ENCODE measurements around the gene IQUB.

DNA sequence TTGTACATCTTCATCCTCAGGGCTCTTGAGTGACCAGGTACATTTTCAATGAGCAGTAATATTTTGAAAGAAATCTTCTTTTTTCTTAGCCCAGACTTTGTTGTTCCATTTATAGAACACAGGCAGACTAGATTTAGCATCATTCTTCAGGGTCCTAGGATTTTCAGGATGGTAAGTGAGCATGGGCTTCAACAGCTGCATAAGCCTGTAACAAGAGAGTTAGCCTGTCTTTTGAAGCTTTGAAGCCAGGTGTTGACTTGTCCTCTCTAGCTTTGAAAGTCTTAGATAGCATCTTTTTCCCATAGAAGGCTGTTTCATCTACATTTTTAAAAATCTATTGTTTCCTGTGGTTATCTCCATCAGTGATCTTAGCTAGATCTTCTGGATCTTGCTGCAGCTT lies 27.7 kb upstream of the IQUB start:
- TF ChIP-seq, protein P1, sequence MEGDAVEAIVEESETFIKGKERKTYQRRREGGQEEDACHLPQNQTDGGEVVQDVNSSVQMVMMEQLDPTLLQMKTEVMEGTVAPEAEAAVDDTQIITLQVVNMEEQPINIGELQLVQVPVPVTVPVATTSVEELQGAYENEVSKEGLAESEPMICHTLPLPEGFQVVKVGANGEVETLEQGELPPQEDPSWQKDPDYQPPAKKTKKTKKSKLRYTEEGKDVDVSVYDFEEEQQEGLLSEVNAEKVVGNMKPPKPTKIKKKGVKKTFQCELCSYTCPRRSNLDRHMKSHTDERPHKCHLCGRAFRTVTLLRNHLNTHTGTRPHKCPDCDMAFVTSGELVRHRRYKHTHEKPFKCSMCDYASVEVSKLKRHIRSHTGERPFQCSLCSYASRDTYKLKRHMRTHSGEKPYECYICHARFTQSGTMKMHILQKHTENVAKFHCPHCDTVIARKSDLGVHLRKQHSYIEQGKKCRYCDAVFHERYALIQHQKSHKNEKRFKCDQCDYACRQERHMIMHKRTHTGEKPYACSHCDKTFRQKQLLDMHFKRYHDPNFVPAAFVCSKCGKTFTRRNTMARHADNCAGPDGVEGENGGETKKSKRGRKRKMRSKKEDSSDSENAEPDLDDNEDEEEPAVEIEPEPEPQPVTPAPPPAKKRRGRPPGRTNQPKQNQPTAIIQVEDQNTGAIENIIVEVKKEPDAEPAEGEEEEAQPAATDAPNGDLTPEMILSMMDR (IDR thresholded peaks at IDR 0.05; ENCODE audit: borderline replicate concordance, extremely low read depth, low read length, poor library complexity, severe bottlenecking): no peak
- no peak for TF ChIP-seq EZH2 (IDR thresholded peaks at IDR 0.05; ENCODE audit: borderline replicate concordance, low read depth, low read length, severe bottlenecking)
